Lung (tissue), 12 donors: ENCODE measurements around the gene KRT24. TPM values are rescaled to one million over a fixed set of nuclear protein-coding genes. Genes with fewer than 3 reads are reported as not detected.

Experiments used
- ATAC-seq: fragments of 200-7000 bp; cut with Tn5 transposase; one replicate; pipeline ENCODE4 v1.9.1; 2020; ENCODE audit warnings: moderate number of reproducible peaks; ENCODE audit not compliant: insufficient read depth, low FRiP score
- DNase-seq, 3 donors: peaks; one replicate each; pipeline ENCODE4 v3.0.0-alpha.2; 2013 to 2017
- H3K27ac ChIP-seq, 2 donors: one replicate each; pipeline ENCODE4 v1.5.1; 2013; ENCODE audit warnings: mild to moderate bottlenecking in 2 of 2, moderate library complexity in 2 of 2, control low read depth in 1 of 2, inconsistent platforms in 1 of 2, low read depth in 1 of 2, low read length in 1 of 2
- H3K27me3 ChIP-seq, 3 donors: one replicate each; pipeline ENCODE4 v1.5.1; 2013; ENCODE audit warnings: low read length in 2 of 3; ENCODE audit not compliant: control insufficient read depth in 3 of 3, insufficient read depth in 3 of 3
- H3K36me3 ChIP-seq, 4 donors: one replicate each; pipeline ENCODE4 v1.5.1; 2013; ENCODE audit warnings: low read length in 4 of 4, mild to moderate bottlenecking in 1 of 4, moderate library complexity in 1 of 4; ENCODE audit not compliant: control insufficient read depth in 4 of 4, insufficient read depth in 4 of 4
- H3K4me1 ChIP-seq, 5 donors: one replicate each; pipeline ENCODE4 v1.5.1; 2013; ENCODE audit warnings: low read length in 5 of 5, mild to moderate bottlenecking in 2 of 5, moderate library complexity in 1 of 5; ENCODE audit not compliant: control insufficient read depth in 5 of 5, insufficient read depth in 5 of 5
- H3K4me3 ChIP-seq: one replicate; pipeline ENCODE4 v1.5.1; 2013; ENCODE audit warnings: mild to moderate bottlenecking, control low read depth, moderate library complexity
- H3K9ac ChIP-seq, 2 donors: one replicate each; pipeline ENCODE4 v1.5.1; 2013; ENCODE audit warnings: low read length in 2 of 2, control low read depth in 1 of 2; ENCODE audit not compliant: insufficient read depth in 1 of 2
- H3K9me3 ChIP-seq, 4 donors: one replicate each; pipeline ENCODE4 v1.5.1; 2013; ENCODE audit warnings: low read length in 3 of 4, mild to moderate bottlenecking in 1 of 4, moderate library complexity in 1 of 4; ENCODE audit not compliant: control insufficient read depth in 4 of 4, insufficient read depth in 3 of 4
- WGBS, 2 donors: extraction: QIAGEN DNeasy Blood & Tissue Kit; methylation state at CpG; one replicate each; pipeline ENCODE4 v1.1.7; 2013; 5-methylcytosine and 5-hydroxymethylcytosine counted together
- polyA plus RNA-seq, 2 donors: library from polyadenylated mRNA; stranded (reverse); fragments of 200-250 nt; gene quantifications; one replicate each; pipeline ENCODE4 v1.2.1, GENCODE V29; 2013
- total RNA-seq, 2 donors: library from RNA; depleted of rRNA in 1 of 2; stranded (reverse); fragments of >200 nt in 1 of 2; gene quantifications; one replicate each; pipeline ENCODE4 v1.2.1, GENCODE V29; 2014 to 2021
- TF ChIP-seq, protein P1 (sequence below): IDR thresholded peaks from 2 replicates; pipeline ENCODE4 v1.5.1; 2012; ENCODE audit warnings: mild to moderate bottlenecking; ENCODE audit errors: control extremely low read depth, extremely low read depth
- donor health status: control.
- donor health status: control.
- donor health status: Bipolar disorder and iron deficiency.
- donor health status: healthy.
- donor health status: DM: yes; HTN: yes; CAD: no.

Gene KRT24
- total and polyA plus RNA-seq, 4 donors, result 0.05 to 0.08 TPM; not detected in 2

DNA sequence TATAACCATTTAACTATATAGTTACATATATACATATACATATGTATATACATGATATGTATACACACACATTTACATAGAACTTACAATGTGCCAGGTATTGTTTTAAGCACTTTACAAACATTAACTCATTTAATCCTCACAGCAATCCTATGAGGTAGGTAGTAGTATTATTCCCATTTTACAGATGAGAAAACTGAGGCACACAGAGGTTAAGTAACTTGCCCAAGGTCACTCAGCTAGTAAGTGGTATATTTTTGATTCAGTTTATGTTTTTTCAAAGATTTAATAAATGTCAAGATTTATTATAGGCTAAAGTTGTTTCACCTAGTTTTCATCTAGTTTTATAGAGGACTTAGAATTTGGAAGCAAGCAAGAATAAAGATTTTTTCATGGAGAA, 45.2 kb downstream of the KRT24 start:
- Histone ChIP-seq H3K4me1 (no peaks in the 10 kb centered on the region), H3K4me3 (no peak overlapping the region), H3K9ac (no peak overlapping the region), H3K27ac (no peak overlapping the region), H3K9me3 (no peaks in the 10 kb centered on the region), H3K27me3 (peaks cover 0 to 3% (median 3%) of the 10 kb centered on the region in 3 donors), H3K36me3 (no peaks in the 10 kb centered on the region)
- ATAC-seq (no peak), DNase-seq (no peak)
- TF ChIP-seq, protein P1, sequence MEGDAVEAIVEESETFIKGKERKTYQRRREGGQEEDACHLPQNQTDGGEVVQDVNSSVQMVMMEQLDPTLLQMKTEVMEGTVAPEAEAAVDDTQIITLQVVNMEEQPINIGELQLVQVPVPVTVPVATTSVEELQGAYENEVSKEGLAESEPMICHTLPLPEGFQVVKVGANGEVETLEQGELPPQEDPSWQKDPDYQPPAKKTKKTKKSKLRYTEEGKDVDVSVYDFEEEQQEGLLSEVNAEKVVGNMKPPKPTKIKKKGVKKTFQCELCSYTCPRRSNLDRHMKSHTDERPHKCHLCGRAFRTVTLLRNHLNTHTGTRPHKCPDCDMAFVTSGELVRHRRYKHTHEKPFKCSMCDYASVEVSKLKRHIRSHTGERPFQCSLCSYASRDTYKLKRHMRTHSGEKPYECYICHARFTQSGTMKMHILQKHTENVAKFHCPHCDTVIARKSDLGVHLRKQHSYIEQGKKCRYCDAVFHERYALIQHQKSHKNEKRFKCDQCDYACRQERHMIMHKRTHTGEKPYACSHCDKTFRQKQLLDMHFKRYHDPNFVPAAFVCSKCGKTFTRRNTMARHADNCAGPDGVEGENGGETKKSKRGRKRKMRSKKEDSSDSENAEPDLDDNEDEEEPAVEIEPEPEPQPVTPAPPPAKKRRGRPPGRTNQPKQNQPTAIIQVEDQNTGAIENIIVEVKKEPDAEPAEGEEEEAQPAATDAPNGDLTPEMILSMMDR, result no peak

DNA sequence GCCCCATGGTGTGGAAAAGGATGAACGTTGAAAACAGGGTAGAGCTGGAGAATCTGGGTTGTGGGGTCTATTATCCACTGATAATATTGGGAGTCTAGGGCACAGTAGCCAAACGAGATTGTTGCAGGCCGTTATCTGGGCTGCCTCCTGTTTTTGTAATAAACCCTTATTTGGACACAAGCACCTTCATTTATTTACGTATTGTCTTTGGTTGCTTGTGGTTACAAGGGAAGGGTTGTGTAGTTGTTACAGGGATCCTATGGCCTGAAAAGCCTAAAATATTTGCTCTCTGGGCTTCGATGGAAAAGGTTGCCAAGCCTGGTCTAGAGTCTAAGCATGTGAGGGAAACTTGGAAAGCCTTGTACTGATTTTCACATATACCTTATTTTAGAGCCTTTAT, 51.6 kb downstream of the KRT24 start:
- Histone ChIP-seq H3K9ac (no peak overlapping the region), H3K27ac (no peak overlapping the region), H3K4me3 (no peak overlapping the region), H3K9me3 (no peaks in the 10 kb centered on the region), H3K36me3 (peaks cover 0 to 5% (median 0%) of the 10 kb centered on the region in 4 donors), H3K4me1 (peaks cover 0 to 9% (median 4%) of the 10 kb centered on the region in 5 donors), H3K27me3 (no peaks in the 10 kb centered on the region)
- no peak for DNase-seq
- WGBS, 2 donors, result 78 to 87% methylated on average over 5 of the region's 5 CpGs
- TF ChIP-seq, protein P1, result no peak
- no peak for ATAC-seq

DNA sequence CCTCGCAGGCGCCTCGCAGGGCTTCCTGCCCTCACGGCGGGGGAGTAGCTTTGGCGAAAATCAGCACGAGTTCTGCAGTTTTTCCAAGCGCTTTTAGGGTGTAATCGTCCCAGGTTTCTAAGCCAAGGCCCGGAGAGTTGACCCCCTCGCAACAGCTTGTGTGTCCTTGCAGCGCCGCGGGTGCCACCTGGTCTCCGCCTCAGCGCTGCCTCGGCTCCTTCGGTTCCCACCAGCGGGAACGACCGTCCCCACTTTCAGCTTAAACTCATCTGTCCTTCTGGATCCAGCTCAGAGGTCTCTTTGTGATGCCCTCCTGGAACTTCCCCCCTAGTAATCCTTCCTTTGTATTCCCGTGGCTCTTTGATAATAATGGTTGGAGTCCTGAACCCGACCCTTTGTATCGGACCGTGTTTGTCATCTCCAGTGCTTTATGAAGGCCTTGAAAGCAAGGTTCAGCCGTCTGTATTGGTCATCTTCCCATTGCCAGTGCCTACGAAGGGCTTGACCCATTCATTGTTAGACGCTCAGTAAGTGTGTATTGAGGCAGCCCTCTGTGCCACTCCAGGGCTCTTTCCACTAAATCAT, 55.1 kb downstream of the KRT24 start:
- peak; percentile 22 for ATAC-seq
- peaks cover 0 to 13% (median 4%) of the 10 kb centered on the region in 4 donors for H3K36me3 ChIP-seq
- H3K9me3 ChIP-seq, result no peaks in the 10 kb centered on the region
- no peaks in the 10 kb centered on the region for H3K27me3 ChIP-seq
- no peak for DNase-seq
- H3K9ac ChIP-seq, result peak overlapping the region; percentile 99 to 100
- TF ChIP-seq, protein P1, result no peak
- peak overlapping the region; percentile 96 to 98 for H3K27ac ChIP-seq
- H3K4me1 ChIP-seq, result peaks cover 4 to 28% (median 9%) of the 10 kb centered on the region in 5 donors
- WGBS, 2 donors, result 4 to 5% methylated on average over 28 of the region's 28 CpGs
- H3K4me3 ChIP-seq, result peak overlapping the region; percentile 68

Other genes with a start within 250 kb of the KRT24 start
- 1 to 10 TPM in 1 of 2 donors, under 1 TPM in 1; 0.17 to 6.8 TPM for gene TNS4, start 202.1 kb downstream of the KRT24 start, total RNA-seq
- 1 to 10 TPM; 2.0 to 2.3 TPM for gene TNS4, start 202.1 kb downstream of the KRT24 start, polyA plus RNA-seq
- gene CCR7, start 138.3 kb downstream of the KRT24 start, total RNA-seq, result 1 to 10 TPM; 1.8 to 4.0 TPM
- 1 to 10 TPM; 2.1 to 5.9 TPM for gene CCR7, start 138.3 kb downstream of the KRT24 start, polyA plus RNA-seq
- 100 to 1,000 TPM in 1 of 2 donors, 10 to 100 TPM in 1; 76.4 to 137 TPM for gene SMARCE1, start 55.9 kb downstream of the KRT24 start, total RNA-seq
- 10 to 100 TPM; 55.2 to 58.1 TPM for gene SMARCE1, start 55.9 kb downstream of the KRT24 start, polyA plus RNA-seq
- under 1 TPM in 1 of 2 donors, not detected in 1; 0.18 TPM for gene KRT222, start 38.6 kb downstream of the KRT24 start, total RNA-seq
- under 1 TPM; 0.10 to 0.26 TPM for gene KRT222, start 38.6 kb downstream of the KRT24 start, polyA plus RNA-seq
- not detected for gene KRT25, start 51.6 kb upstream of the KRT24 start, total RNA-seq
- gene KRT25, start 51.6 kb upstream of the KRT24 start, polyA plus RNA-seq, result not detected
- gene KRT26, start 68.4 kb upstream of the KRT24 start, total RNA-seq, result not detected
- not detected for gene KRT26, start 68.4 kb upstream of the KRT24 start, polyA plus RNA-seq
- gene KRT27, start 78.8 kb upstream of the KRT24 start, total RNA-seq, result under 1 TPM; 0.14 to 0.71 TPM
- gene KRT27, start 78.8 kb upstream of the KRT24 start, polyA plus RNA-seq, result 1 to 10 TPM in 1 of 2 donors, under 1 TPM in 1; 0.39 to 1.5 TPM
- gene KRT28, start 96.2 kb upstream of the KRT24 start, total RNA-seq, result not detected
- gene KRT28, start 96.2 kb upstream of the KRT24 start, polyA plus RNA-seq, result not detected
- gene KRT10, start 118.9 kb upstream of the KRT24 start, total RNA-seq, result 10 to 100 TPM in 1 of 2 donors, 1 to 10 TPM in 1; 4.6 to 34.7 TPM
- gene KRT10, start 118.9 kb upstream of the KRT24 start, polyA plus RNA-seq, result 10 to 100 TPM; 21.0 to 60.6 TPM
- gene KRT12, start 163.5 kb upstream of the KRT24 start, total RNA-seq, result not detected
- not detected for gene KRT12, start 163.5 kb upstream of the KRT24 start, polyA plus RNA-seq
- gene KRT20, start 181.5 kb upstream of the KRT24 start, total RNA-seq, result under 1 TPM in 1 of 2 donors, not detected in 1; 0.31 TPM
- gene KRT20, start 181.5 kb upstream of the KRT24 start, polyA plus RNA-seq, result under 1 TPM in 1 of 2 donors, not detected in 1; 0.24 TPM
- gene KRT23, start 233.9 kb upstream of the KRT24 start, total RNA-seq, result 1 to 10 TPM; 1.3 to 2.0 TPM
- 1 to 10 TPM; 1.9 to 9.4 TPM for gene KRT23, start 233.9 kb upstream of the KRT24 start, polyA plus RNA-seq